GM12801 (cell line): ENCODE data around the gene GFOD1.

Experiments
- CTCF ChIP-seq: IDR thresholded peaks from one replicate; pipeline ENCODE4 v1.5.1; 2011; ENCODE audit warnings: control low read depth; ENCODE audit not compliant: insufficient read length; ENCODE audit errors: extremely low read depth

GFOD1 gene

GRCh38 chr6:13427316-13427715, 60.1 kb downstream of the GFOD1 start:
- TF ChIP-seq CTCF = no peak

GRCh38 chr6:13425943-13426931, 61.2 kb downstream of the GFOD1 start:
- TF ChIP-seq CTCF = no peak

- TF ChIP-seq CTCF = no peak
Measured at GRCh38 chr6:13425270-13425873, 62.0 kb downstream of the GFOD1 start.

GRCh38 chr6:13423252-13423651, 64.1 kb downstream of the GFOD1 start:
- TF ChIP-seq CTCF = no peak

- TF ChIP-seq CTCF = no peak
Measured at GRCh38 chr6:13422681-13423221, 64.6 kb downstream of the GFOD1 start.

- no peak for TF ChIP-seq CTCF
Measured at GRCh38 chr6:13421425-13422059, 65.9 kb downstream of the GFOD1 start.

- no peak for TF ChIP-seq CTCF
Measured at GRCh38 chr6:13420269-13420668, 67.1 kb downstream of the GFOD1 start.
